CD14-positive monocyte (primary cell): ENCODE data around the gene RPS6KB2. TPM values are rescaled to one million over a fixed set of nuclear protein-coding genes. Genes with fewer than 3 reads are reported as not detected.

Experiments used
- DNase-seq, 3 donors: peaks; one replicate each; pipeline ENCODE4 v3.0.0-alpha.2; 2011 to 2022
- H2AFZ ChIP-seq: 2 replicates; pipeline ENCODE4 v1.6.0; 2012; ENCODE audit warnings: mild to moderate bottlenecking, low read depth, low read length, inconsistent platforms; ENCODE audit not compliant: insufficient read depth, poor library complexity, severe bottlenecking
- H3K27ac ChIP-seq, 2 donors: 1 replicate in 1 of 2; 2 replicates in 1 of 2; pipeline ENCODE4 v1.5.1; 2012 to 2013; ENCODE audit warnings: low read length in 2 of 2, control low read depth in 1 of 2, inconsistent platforms in 1 of 2, low read depth in 1 of 2, mild to moderate bottlenecking in 1 of 2
- H3K27me3 ChIP-seq, 2 donors: one replicate each; pipeline versions ENCODE4 v1.6.0 to v1.6.1; 2011 to 2013; ENCODE audit warnings: low read length in 2 of 2; ENCODE audit not compliant: control insufficient read depth in 2 of 2, insufficient read depth in 2 of 2
- H3K36me3 ChIP-seq, 2 donors: replicated peaks in 1 of 2; 1 replicate in 1 of 2; 2 replicates in 1 of 2; pipeline versions ENCODE4 v1.5.1 to v1.6.1; 2012 to 2013; ENCODE audit warnings: low read length in 2 of 2, control low read depth in 1 of 2, inconsistent platforms in 1 of 2, mild to moderate bottlenecking in 1 of 2; ENCODE audit not compliant: insufficient read depth in 2 of 2, control insufficient read depth in 1 of 2
- H3K4me1 ChIP-seq, 2 donors: 1 replicate in 1 of 2; 2 replicates in 1 of 2; pipeline versions ENCODE4 v1.5.1 to v1.6.1; 2012 to 2013; ENCODE audit warnings: low read length in 2 of 2, control low read depth in 1 of 2, inconsistent platforms in 1 of 2, mild to moderate bottlenecking in 1 of 2, moderate library complexity in 1 of 2; ENCODE audit not compliant: insufficient read depth in 2 of 2, control insufficient read depth in 1 of 2
- H3K4me2 ChIP-seq: replicated peaks from 2 replicates; pipeline ENCODE3; 2012; ENCODE audit warnings: low read length, moderate library complexity, mild to moderate bottlenecking; ENCODE audit not compliant: poor library complexity, severe bottlenecking; ENCODE audit errors: extremely low read depth
- H3K4me3 ChIP-seq, 3 experiments: fragments of 200-600 bp in 1 of 3; sonication (generic) in 1 of 3; replicated peaks in 1 of 3; 1 replicate in 2 of 3; 2 replicates in 1 of 3; pipeline ENCODE4 v1.5.1; 2011 to 2013; ENCODE audit warnings: low read length in 3 of 3, mild to moderate bottlenecking in 3 of 3, control low read depth in 2 of 3, low read depth in 2 of 3, inconsistent platforms in 1 of 3, moderate library complexity in 1 of 3
- H3K79me2 ChIP-seq: 2 replicates; pipeline ENCODE4 v1.6.0; 2012; ENCODE audit warnings: mild to moderate bottlenecking, control low read depth, inconsistent platforms, low read length, moderate library complexity; ENCODE audit not compliant: insufficient read depth
- H3K9ac ChIP-seq: 2 replicates; pipeline ENCODE4 v1.6.0; 2017; ENCODE audit warnings: low read length, mild to moderate bottlenecking; ENCODE audit not compliant: insufficient read depth, poor library complexity, severe bottlenecking
- H3K9me3 ChIP-seq, 2 donors: replicated peaks in 1 of 2; 1 replicate in 1 of 2; 2 replicates in 1 of 2; pipeline versions ENCODE4 v1.5.1 to v1.6.1; 2012 to 2013; ENCODE audit warnings: low read length in 2 of 2, control low read depth in 1 of 2; ENCODE audit not compliant: control insufficient read depth in 1 of 2, insufficient read depth in 1 of 2
- H4K20me1 ChIP-seq: 2 replicates; pipeline ENCODE4 v1.6.0; 2012; ENCODE audit warnings: mild to moderate bottlenecking, low read length, control low read depth, moderate library complexity; ENCODE audit not compliant: insufficient read depth
- H3K27ac Mint-ChIP-seq, 7 donors: one replicate each; pipeline ENCODE4 v1.8.0; 2020; ENCODE audit warnings: mild to moderate bottlenecking in 7 of 7, mixed read lengths in 7 of 7, moderate library complexity in 6 of 7, inconsistent platforms in 2 of 7
- H3K27me3 Mint-ChIP-seq, 3 donors: one replicate each; pipeline ENCODE4 v1.8.0; 2021 to 2022; ENCODE audit warnings: low read depth in 3 of 3, mild to moderate bottlenecking in 3 of 3, mixed read lengths in 3 of 3, moderate library complexity in 3 of 3, inconsistent platforms in 1 of 3
- H3K36me3 Mint-ChIP-seq, 2 donors: one replicate each; pipeline ENCODE4 v1.8.0; 2020; ENCODE audit warnings: mixed read lengths in 2 of 2, inconsistent platforms in 1 of 2, mild to moderate bottlenecking in 1 of 2
- H3K4me1 Mint-ChIP-seq: one replicate; pipeline ENCODE4 v1.8.0; 2020; ENCODE audit warnings: mild to moderate bottlenecking, mixed read lengths
- H3K4me3 Mint-ChIP-seq, 2 donors: one replicate each; pipeline ENCODE4 v1.8.0; 2020; ENCODE audit warnings: mild to moderate bottlenecking in 2 of 2, mixed read lengths in 2 of 2, moderate library complexity in 1 of 2
- H3K9me3 Mint-ChIP-seq, 7 donors: one replicate each; pipeline ENCODE4 v1.8.0; 2020 to 2022; ENCODE audit warnings: mixed read lengths in 7 of 7, mild to moderate bottlenecking in 6 of 7, moderate library complexity in 6 of 7, inconsistent platforms in 2 of 7
- WGBS: methylation state at CpG from one replicate; pipeline ENCODE4 v1.1.5; 2013; ENCODE audit warnings: missing lambda C conversion rate; ENCODE audit not compliant: insufficient coverage; 5-methylcytosine and 5-hydroxymethylcytosine counted together
- intact Hi-C, 2 donors: fragments of 100-400 bp; cut with micrococcal nuclease; formaldehyde crosslinking; loops; one replicate each; pipeline versions ENCODE4 v1.15.0 to v1.15.1; 2023
- polyA plus RNA-seq, 3 donors: library from polyadenylated mRNA; depleted of rRNA in 1 of 3; unstranded in 2 of 3; stranded (reverse) in 1 of 3; fragments of 300-500 nt in 2 of 3; fragments of >200 nt in 1 of 3; fragmentation: Illumina TruSeq in 2 of 3; gene quantifications; 1 replicate in 2 of 3; 2 replicates in 1 of 3; pipeline ENCODE4 v1.2.3, GENCODE V29; 2012 to 2021
- small RNA-seq: library from RNA; depleted of rRNA; stranded (forward); fragments of <200 nt; gene quantifications from one replicate; pipeline ENCODE3, GENCODE V24; 2012; ENCODE audit warnings: low read depth; ENCODE audit not compliant: insufficient read length
- TF ChIP-seq, protein P1 (sequence below): fragments of 200-600 bp; IDR thresholded peaks from one replicate; pipeline ENCODE4 v1.8.0; 2022; ENCODE audit warnings: antibody characterized with exemption, mild to moderate bottlenecking

The RPS6KB2 gene
- polyA plus RNA-seq, 3 donors = 51.6 to 101 (median 53.8) TPM

DNA sequence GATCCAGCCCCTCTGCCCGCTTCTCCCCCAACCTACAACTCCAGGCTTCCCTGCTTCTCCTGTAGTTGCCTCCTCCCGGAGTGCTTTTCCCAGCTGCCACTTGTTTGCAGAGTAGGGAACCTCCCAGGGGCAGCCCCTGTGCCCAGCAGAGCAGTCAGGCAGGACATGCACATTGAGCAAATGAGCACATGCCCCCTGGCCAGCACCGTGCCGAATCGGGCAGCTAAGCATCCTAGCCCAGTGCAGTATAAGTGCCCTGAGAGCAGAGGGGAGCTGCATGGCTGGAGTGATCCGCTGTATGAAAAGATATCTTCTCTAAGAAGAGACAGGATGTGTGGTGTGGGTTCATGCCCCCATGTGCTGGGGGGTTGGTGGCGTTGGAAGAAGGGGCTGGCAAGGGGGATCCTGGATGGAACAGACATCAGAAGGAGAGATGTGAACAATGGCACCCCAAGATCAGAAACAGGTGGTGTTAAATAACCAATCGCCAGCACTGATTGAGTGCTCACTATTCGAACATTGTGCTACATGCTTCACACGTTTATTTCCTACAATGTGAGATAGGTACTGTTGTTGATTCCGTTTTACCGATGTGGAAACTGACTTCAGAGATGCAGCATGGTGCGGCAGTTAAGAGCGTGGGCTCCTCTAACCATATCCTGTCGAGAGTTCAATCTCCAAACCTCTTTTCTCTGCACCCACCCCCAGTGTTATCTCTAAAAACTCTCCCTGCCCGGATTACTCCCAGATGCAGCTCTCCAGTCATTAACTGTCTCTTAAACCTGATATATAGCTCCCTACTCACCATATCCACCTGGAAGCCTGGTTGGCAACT lies 55.8 kb downstream of the RPS6KB2 start:
- Mint-ChIP-seq H3K4me3 (peak overlapping the region; percentile 88), H3K27ac (peak overlapping the region; percentile 59 to 91 (median 88)), H3K4me1 (peaks cover 40% of the 10 kb centered on the region), H3K27me3 (peaks cover 2 to 3% (median 2%) of the 10 kb centered on the region in 3 donors), H3K36me3 (peaks cover 31% of the 10 kb centered on the region in 2 donors), H3K9me3 (peaks cover 0 to 7% (median 2%) of the 10 kb centered on the region in 7 donors)
- Histone ChIP-seq H3K79me2 (peaks cover 40% of the 10 kb centered on the region), H4K20me1 (peaks cover 51% of the 10 kb centered on the region), H2AFZ (no peak overlapping the region), H3K27ac (peak overlapping the region in 1 of 2 donors; percentile 36), H3K4me2 (peak overlapping the region; percentile 62), H3K9me3 (no peaks in the 10 kb centered on the region), H3K4me3 (peak overlapping the region in 1 of 3 experiments; percentile 80), H3K27me3 (no peaks in the 10 kb centered on the region), H3K4me1 (peaks cover 44 to 48% of the 10 kb centered on the region in 2 donors), H3K9ac (no peak overlapping the region), H3K36me3 (peaks cover 14 to 27% of the 10 kb centered on the region in 2 donors)
- intact Hi-C loops = loop anchor here in 1 of 2 donors (1.0 kb wide), 1 partner anchor 22 kb away; no protein-coding TSS in a partner anchor
- no peak for DNase-seq
- 88% methylated on average over 11 of the region's 16 CpGs for WGBS
- TF ChIP-seq, protein P1, sequence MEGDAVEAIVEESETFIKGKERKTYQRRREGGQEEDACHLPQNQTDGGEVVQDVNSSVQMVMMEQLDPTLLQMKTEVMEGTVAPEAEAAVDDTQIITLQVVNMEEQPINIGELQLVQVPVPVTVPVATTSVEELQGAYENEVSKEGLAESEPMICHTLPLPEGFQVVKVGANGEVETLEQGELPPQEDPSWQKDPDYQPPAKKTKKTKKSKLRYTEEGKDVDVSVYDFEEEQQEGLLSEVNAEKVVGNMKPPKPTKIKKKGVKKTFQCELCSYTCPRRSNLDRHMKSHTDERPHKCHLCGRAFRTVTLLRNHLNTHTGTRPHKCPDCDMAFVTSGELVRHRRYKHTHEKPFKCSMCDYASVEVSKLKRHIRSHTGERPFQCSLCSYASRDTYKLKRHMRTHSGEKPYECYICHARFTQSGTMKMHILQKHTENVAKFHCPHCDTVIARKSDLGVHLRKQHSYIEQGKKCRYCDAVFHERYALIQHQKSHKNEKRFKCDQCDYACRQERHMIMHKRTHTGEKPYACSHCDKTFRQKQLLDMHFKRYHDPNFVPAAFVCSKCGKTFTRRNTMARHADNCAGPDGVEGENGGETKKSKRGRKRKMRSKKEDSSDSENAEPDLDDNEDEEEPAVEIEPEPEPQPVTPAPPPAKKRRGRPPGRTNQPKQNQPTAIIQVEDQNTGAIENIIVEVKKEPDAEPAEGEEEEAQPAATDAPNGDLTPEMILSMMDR = no peak

DNA sequence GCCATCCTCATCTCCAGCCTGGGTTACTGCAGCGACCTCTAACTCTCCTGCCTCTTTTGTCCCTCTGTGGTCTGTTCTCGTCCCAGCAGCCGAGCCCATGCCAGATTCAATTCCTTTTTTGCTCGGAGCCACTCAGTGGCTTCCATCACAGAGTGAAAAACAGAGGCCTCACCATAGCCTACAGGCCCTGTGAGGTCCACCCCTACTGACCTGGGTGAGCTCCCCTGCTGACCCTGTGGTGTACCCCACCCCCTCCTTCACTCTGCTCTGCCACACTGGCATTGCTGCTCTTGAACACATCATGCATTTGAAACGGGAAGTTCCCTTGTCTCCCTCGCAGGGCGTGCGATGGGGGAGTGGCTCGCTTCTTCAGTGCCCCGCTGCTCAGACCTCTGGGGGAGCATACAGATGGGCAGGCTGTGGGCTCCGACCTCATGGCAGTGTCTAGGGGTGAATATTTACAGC lies 56.6 kb downstream of the RPS6KB2 start:
- Histone ChIP-seq H3K4me1 (peaks cover 44 to 48% of the 10 kb centered on the region in 2 donors), H4K20me1 (peaks cover 59% of the 10 kb centered on the region), H3K36me3 (peaks cover 22 to 36% of the 10 kb centered on the region in 2 donors), H3K27me3 (no peaks in the 10 kb centered on the region), H3K9ac (no peak overlapping the region), H2AFZ (peak overlapping the region; percentile 47), H3K79me2 (peaks cover 40% of the 10 kb centered on the region), H3K27ac (peak overlapping the region; percentile 36 to 40), H3K9me3 (no peaks in the 10 kb centered on the region), H3K4me2 (peak overlapping the region; percentile 62), H3K4me3 (peak overlapping the region in 1 of 3 experiments; percentile 80)
- 0% methylated on average over 4 of the region's 11 CpGs for WGBS
- DNase-seq = peak; percentile 61 to 75 (median 65)
- intact Hi-C loops = no loop called here
- peak overlapping the region; percentile 73 to 88 for H3K4me3 Mint-ChIP-seq
- peaks cover 40% of the 10 kb centered on the region for H3K4me1 Mint-ChIP-seq
- TF ChIP-seq, protein P1 = no peak
- peaks cover 0 to 2% (median 0%) of the 10 kb centered on the region in 3 donors for H3K27me3 Mint-ChIP-seq
- peaks cover 0 to 7% (median 2%) of the 10 kb centered on the region in 7 donors for H3K9me3 Mint-ChIP-seq
- H3K36me3 Mint-ChIP-seq = peaks cover 37% of the 10 kb centered on the region in 2 donors
- peak overlapping the region; percentile 59 to 91 (median 88) for H3K27ac Mint-ChIP-seq

Small RNAs within 50 kb of the gene (small RNA-seq; reads per million reads assigned to genes)
- not detected for gene RNU6-1238P

Other genes with a start within 250 kb of the RPS6KB2 start
- gene GRK2, start 162.0 kb upstream of the RPS6KB2 start, polyA plus RNA-seq = 100 to 1,000 TPM in 1 of 3 donors, 10 to 100 TPM in 2; 34.9 to 777 (median 43.0) TPM
- gene ANKRD13D, start 139.2 kb upstream of the RPS6KB2 start, polyA plus RNA-seq = 100 to 1,000 TPM in 1 of 3 donors, 10 to 100 TPM in 1, 1 to 10 TPM in 1; 9.1 to 389 (median 10.3) TPM
- gene SSH3, start 125.0 kb upstream of the RPS6KB2 start, polyA plus RNA-seq = 10 to 100 TPM in 1 of 3 donors, 1 to 10 TPM in 2; 3.6 to 23.3 (median 5.8) TPM
- gene POLD4, start 74.9 kb upstream of the RPS6KB2 start, polyA plus RNA-seq = 100 to 1,000 TPM; 157 to 205 (median 176) TPM
- gene CLCF1, start 54.9 kb upstream of the RPS6KB2 start, polyA plus RNA-seq = 10 to 100 TPM in 1 of 3 donors, under 1 TPM in 2; 0.44 to 14.8 (median 0.94) TPM
- 10 to 100 TPM in 1 of 3 donors, 1 to 10 TPM in 2; 3.7 to 31.7 (median 3.8) TPM for gene RAD9A, start 36.5 kb upstream of the RPS6KB2 start, polyA plus RNA-seq
- gene PPP1CA, start 26.6 kb upstream of the RPS6KB2 start, polyA plus RNA-seq = 100 to 1,000 TPM; 209 to 551 (median 461) TPM
- 10 to 100 TPM; 68.6 to 72.9 (median 71.6) TPM for gene TBC1D10C, start 24.4 kb upstream of the RPS6KB2 start, polyA plus RNA-seq
- gene CARNS1, start 12.8 kb upstream of the RPS6KB2 start, polyA plus RNA-seq = under 1 TPM in 1 of 3 donors, not detected in 2; 0.09 TPM
- 10 to 100 TPM in 1 of 3 donors, 1 to 10 TPM in 2; 2.1 to 14.3 (median 2.8) TPM for gene PTPRCAP, start 9.2 kb downstream of the RPS6KB2 start, polyA plus RNA-seq
- 100 to 1,000 TPM; 105 to 151 (median 106) TPM for gene CORO1B, start 15.0 kb downstream of the RPS6KB2 start, polyA plus RNA-seq
- gene GPR152, start 24.2 kb downstream of the RPS6KB2 start, polyA plus RNA-seq = not detected
- 1 to 10 TPM in 1 of 3 donors, under 1 TPM in 1, not detected in 1; 0.28 to 1.7 TPM for gene CABP4, start 26.9 kb downstream of the RPS6KB2 start, polyA plus RNA-seq
- 100 to 1,000 TPM in 1 of 3 donors, 10 to 100 TPM in 2; 67.4 to 104 (median 76.8) TPM for gene TMEM134, start 40.8 kb downstream of the RPS6KB2 start, polyA plus RNA-seq
- gene AIP, start 54.5 kb downstream of the RPS6KB2 start, polyA plus RNA-seq = 100 to 1,000 TPM in 1 of 3 donors, 10 to 100 TPM in 2; 76.7 to 132 (median 99.3) TPM
- 100 to 1,000 TPM in 1 of 3 donors, 10 to 100 TPM in 2; 11.7 to 122 (median 22.2) TPM for gene PITPNM1, start 76.9 kb downstream of the RPS6KB2 start, polyA plus RNA-seq
- 10 to 100 TPM; 47.8 to 80.2 (median 78.5) TPM for gene CDK2AP2, start 79.7 kb downstream of the RPS6KB2 start, polyA plus RNA-seq
- not detected for gene CABP2, start 95.0 kb downstream of the RPS6KB2 start, polyA plus RNA-seq
- 1,000 to 10,000 TPM in 2 of 3 donors, 100 to 1,000 TPM in 1; 853 to 1,483 (median 1,250) TPM for gene GSTP1, start 155.3 kb downstream of the RPS6KB2 start, polyA plus RNA-seq
- 100 to 1,000 TPM in 1 of 3 donors, 10 to 100 TPM in 2; 71.6 to 174 (median 72.1) TPM for gene NDUFV1, start 178.4 kb downstream of the RPS6KB2 start, polyA plus RNA-seq
- gene NUDT8, start 201.4 kb downstream of the RPS6KB2 start, polyA plus RNA-seq = 1 to 10 TPM in 2 of 3 donors, under 1 TPM in 1; 0.92 to 1.4 (median 1.3) TPM
- not detected for gene TBX10, start 211.3 kb downstream of the RPS6KB2 start, polyA plus RNA-seq
- gene ACY3, start 222.2 kb downstream of the RPS6KB2 start, polyA plus RNA-seq = under 1 TPM; 0.16 to 0.61 (median 0.21) TPM
- not detected for gene ALDH3B2, start 246.1 kb downstream of the RPS6KB2 start, polyA plus RNA-seq